GM18907 (cell line): ENCODE measurements around the gene KATNBL1.
"Not testable (repeated sequence)": the region's sequence is repeated elsewhere in the genome, so short reads cannot be mapped to it uniquely, and the experiment has no call there.

ENCODE experiments used
- ATAC-seq: cut with Tn5 transposase; IDR thresholded peaks from one replicate; pipeline ENCODE4 v1.9.1; 2021; ENCODE audit warnings: mild to moderate bottlenecking, moderate library complexity; ENCODE audit not compliant: unreplicated experiment

KATNBL1 gene

GRCh38 chr15:34203305-34203704 is 6.6 kb downstream of the KATNBL1 start:
- ATAC-seq, result no peak

GRCh38 chr15:34193272-34193671 is 16.6 kb downstream of the KATNBL1 start:
- not testable (repeated sequence) for ATAC-seq

GRCh38 chr15:34188711-34189110 is 21.2 kb downstream of the KATNBL1 start:
- no peak for ATAC-seq

GRCh38 chr15:34185666-34186065 is 24.2 kb downstream of the KATNBL1 start:
- ATAC-seq, result no peak

- ATAC-seq, result no peak
Observed at GRCh38 chr15:34182942-34183341, 27.0 kb downstream of the KATNBL1 start.

GRCh38 chr15:34179234-34179633 is 30.7 kb downstream of the KATNBL1 start:
- ATAC-seq, result no peak

GRCh38 chr15:34165987-34166573 is 43.8 kb downstream of the KATNBL1 start:
- ATAC-seq, result not testable (repeated sequence)

- ATAC-seq, result no peak
Observed at GRCh38 chr15:34161329-34161963, 48.5 kb downstream of the KATNBL1 start.

GRCh38 chr15:34160735-34161134 is 49.2 kb downstream of the KATNBL1 start:
- no peak for ATAC-seq

GRCh38 chr15:34158355-34158754 is 51.5 kb downstream of the KATNBL1 start:
- ATAC-seq, result no peak

GRCh38 chr15:34155859-34156258 is 54.0 kb downstream of the KATNBL1 start:
- no peak for ATAC-seq

- no peak for ATAC-seq
Observed at GRCh38 chr15:34154725-34155204, 55.1 kb downstream of the KATNBL1 start.

- no peak for ATAC-seq
Observed at GRCh38 chr15:34147371-34148140, 62.3 kb downstream of the KATNBL1 start.

GRCh38 chr15:34133511-34133910 is 76.4 kb downstream of the KATNBL1 start:
- ATAC-seq, result no peak

GRCh38 chr15:34132881-34133280 is 77.0 kb downstream of the KATNBL1 start:
- ATAC-seq, result no peak

- no peak for ATAC-seq
Observed at GRCh38 chr15:34128898-34129297, 81.0 kb downstream of the KATNBL1 start.

- no peak for ATAC-seq
Observed at GRCh38 chr15:34126522-34126921, 83.4 kb downstream of the KATNBL1 start.

GRCh38 chr15:34125945-34126344 is 84.0 kb downstream of the KATNBL1 start:
- ATAC-seq, result no peak

- ATAC-seq, result no peak
Observed at GRCh38 chr15:34124651-34125050, 85.2 kb downstream of the KATNBL1 start.

- ATAC-seq, result no peak
Observed at GRCh38 chr15:34122771-34123183, 87.1 kb downstream of the KATNBL1 start.

- ATAC-seq, result not testable (repeated sequence)
Observed at GRCh38 chr15:34121786-34122185, 88.1 kb downstream of the KATNBL1 start.

- ATAC-seq, result not testable (repeated sequence)
Observed at GRCh38 chr15:34120420-34120819, 89.5 kb downstream of the KATNBL1 start.
